Measurements from ENCODE around the gene C1QTNF1.
A peak's percentile ranks its signal among the peaks of the same experiment; 100 is the strongest.

Gene C1QTNF1

GRCh38 chr17:79041723-79042420, 17.9 kb downstream of the C1QTNF1 start:
- no peak for DNase-seq (ENCODE audit: low spot score)

- no peak for DNase-seq (ENCODE audit: low spot score)
Measured at GRCh38 chr17:79042421-79043190, 18.6 kb downstream of the C1QTNF1 start.

- DNase-seq (ENCODE audit: low spot score): no peak
Measured at GRCh38 chr17:79043191-79043930, 19.4 kb downstream of the C1QTNF1 start.

GRCh38 chr17:79043931-79044320, 20.0 kb downstream of the C1QTNF1 start:
- no peak for DNase-seq (ENCODE audit: low spot score)

- DNase-seq (ENCODE audit: low spot score): no peak
Measured at GRCh38 chr17:79044462-79044861, 20.5 kb downstream of the C1QTNF1 start.

- DNase-seq (ENCODE audit: low spot score): no peak
Measured at GRCh38 chr17:79045001-79045729, 21.2 kb downstream of the C1QTNF1 start.

GRCh38 chr17:79045842-79046196, 21.9 kb downstream of the C1QTNF1 start:
- DNase-seq (ENCODE audit: low spot score): peak; percentile 63

- DNase-seq (ENCODE audit: low spot score): no peak
Measured at GRCh38 chr17:79046197-79046915, 22.4 kb downstream of the C1QTNF1 start.

- no peak for DNase-seq (ENCODE audit: low spot score)
Measured at GRCh38 chr17:79046916-79047280, 22.9 kb downstream of the C1QTNF1 start.

- DNase-seq (ENCODE audit: low spot score): no peak
Measured at GRCh38 chr17:79047291-79047920, 23.4 kb downstream of the C1QTNF1 start.

GRCh38 chr17:79047923-79048825, 24.2 kb downstream of the C1QTNF1 start:
- no peak for DNase-seq (ENCODE audit: low spot score)

GRCh38 chr17:79048826-79049755, 25.1 kb downstream of the C1QTNF1 start:
- DNase-seq (ENCODE audit: low spot score): no peak

GRCh38 chr17:79049821-79050220, 25.9 kb downstream of the C1QTNF1 start:
- no peak for DNase-seq (ENCODE audit: low spot score)

GRCh38 chr17:79050551-79050950, 26.6 kb downstream of the C1QTNF1 start:
- DNase-seq (ENCODE audit: low spot score): no peak

- no peak for DNase-seq (ENCODE audit: low spot score)
Measured at GRCh38 chr17:79051306-79051705, 27.3 kb downstream of the C1QTNF1 start.

GRCh38 chr17:79052131-79052530, 28.2 kb downstream of the C1QTNF1 start:
- no peak for DNase-seq (ENCODE audit: low spot score)

- DNase-seq (ENCODE audit: low spot score): no peak
Measured at GRCh38 chr17:79053251-79053925, 29.4 kb downstream of the C1QTNF1 start.

GRCh38 chr17:79054200-79054960, 30.4 kb downstream of the C1QTNF1 start:
- no peak for DNase-seq (ENCODE audit: low spot score)

Data from globus pallidus (tissue), 1 donor.